ENCODE results near the gene TMEM119.

The TMEM119 gene

DNA sequence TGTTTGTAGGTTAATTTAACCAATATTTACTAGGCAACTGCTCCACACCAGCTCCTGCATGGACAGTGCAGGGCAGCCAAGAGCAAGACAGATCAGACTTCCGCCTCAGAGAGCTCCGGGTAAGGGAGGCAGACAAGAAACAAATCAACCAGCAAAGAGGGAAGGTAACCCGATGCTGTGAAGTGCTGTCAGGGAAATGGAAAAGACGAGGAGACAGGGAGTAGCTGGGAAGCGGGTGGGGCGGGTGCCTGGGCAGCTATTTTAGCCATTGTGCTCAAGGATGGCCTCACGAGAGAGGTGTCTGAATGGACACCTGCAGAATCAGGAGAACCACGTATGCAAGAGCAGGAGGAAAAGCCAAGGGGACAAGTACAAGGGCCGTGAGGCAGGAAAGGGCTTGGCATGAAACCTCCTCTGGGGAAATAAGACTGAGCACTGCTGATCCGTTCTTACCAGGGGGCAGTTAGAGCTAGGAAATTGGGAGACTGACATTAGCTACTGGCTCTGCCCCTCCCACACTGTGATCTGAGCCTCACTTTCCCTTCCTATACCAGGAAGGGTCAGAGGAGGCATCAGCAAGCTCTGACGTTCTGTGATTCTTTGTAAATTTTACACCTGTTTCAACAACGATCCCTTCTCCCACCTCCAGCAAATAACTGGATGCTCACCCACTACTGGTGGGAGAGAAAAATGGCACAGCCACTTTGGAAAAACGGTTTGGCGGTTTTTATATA is 6.5 kb upstream of the TMEM119 start:
- Histone ChIP-seq H3K9ac (ENCODE audit: low read depth, low read length) (no peak overlapping the region), H3K9me3 (ENCODE audit: control insufficient read depth, insufficient read depth, low read length) (no peaks in the 10 kb centered on the region), H3K27ac (ENCODE audit: low read depth, low read length) (no peak overlapping the region), H3K36me3 (ENCODE audit: control insufficient read depth, insufficient read depth, low read length) (no peaks in the 10 kb centered on the region), H3K27me3 (ENCODE audit: control insufficient read depth, insufficient read depth, low read length) (no peaks in the 10 kb centered on the region), H3K4me1 (ENCODE audit: control insufficient read depth, insufficient read depth, low read length) (no peaks in the 10 kb centered on the region), H3K4me3 (ENCODE audit: low read depth, low read length) (no peak overlapping the region)

GRCh38 chr12:108603743-108604142 is 5.9 kb upstream of the TMEM119 start:
- Histone ChIP-seq H3K9ac (ENCODE audit: low read depth, low read length) (no peak overlapping the region), H3K4me1 (ENCODE audit: control insufficient read depth, insufficient read depth, low read length) (no peaks in the 10 kb centered on the region), H3K27me3 (ENCODE audit: control insufficient read depth, insufficient read depth, low read length) (no peaks in the 10 kb centered on the region), H3K36me3 (ENCODE audit: control insufficient read depth, insufficient read depth, low read length) (no peaks in the 10 kb centered on the region), H3K9me3 (ENCODE audit: control insufficient read depth, insufficient read depth, low read length) (no peaks in the 10 kb centered on the region), H3K27ac (ENCODE audit: low read depth, low read length) (no peak overlapping the region), H3K4me3 (ENCODE audit: low read depth, low read length) (no peak overlapping the region)

DNA sequence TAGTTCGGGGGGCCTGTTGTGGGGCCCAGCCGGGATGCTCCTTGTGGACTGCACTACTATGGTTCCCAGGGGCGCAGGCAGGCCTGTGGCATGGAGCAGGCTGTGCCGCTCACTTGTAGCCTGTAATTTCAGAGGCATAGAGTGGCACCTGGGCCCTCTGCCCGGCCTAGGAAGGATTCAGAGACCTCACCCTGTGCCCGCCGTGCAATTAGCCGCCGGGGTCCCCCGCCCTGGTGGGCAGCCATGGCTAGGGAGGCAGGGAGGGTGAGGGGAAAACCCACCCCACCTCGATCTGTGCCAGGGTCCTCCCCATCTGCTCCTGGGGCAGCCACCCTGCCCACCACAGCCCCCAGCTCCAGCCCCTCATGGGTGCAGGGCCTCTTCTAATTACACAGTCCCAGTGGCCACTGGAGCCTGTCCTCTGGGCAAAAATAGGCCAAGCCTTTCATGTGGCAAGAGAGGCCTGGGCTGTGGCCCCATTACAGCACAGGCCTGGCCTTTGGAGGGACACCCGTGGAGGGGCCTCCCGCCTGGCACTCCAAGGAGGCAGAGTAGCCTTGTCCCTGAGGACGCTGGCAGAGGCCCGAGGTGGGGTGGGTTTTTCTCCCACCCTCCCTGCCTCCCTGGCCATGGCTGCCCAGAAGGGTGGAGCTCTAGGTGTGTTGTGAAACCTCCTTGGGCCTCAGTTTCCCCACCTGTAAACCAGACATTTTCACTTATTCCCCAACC is 5.3 kb upstream of the TMEM119 start:
- no peak overlapping the region for H3K27ac ChIP-seq (ENCODE audit: low read depth, low read length)
- H3K27me3 ChIP-seq (ENCODE audit: control insufficient read depth, insufficient read depth, low read length) = no peaks in the 10 kb centered on the region
- H3K9me3 ChIP-seq (ENCODE audit: control insufficient read depth, insufficient read depth, low read length) = no peaks in the 10 kb centered on the region
- no peaks in the 10 kb centered on the region for H3K36me3 ChIP-seq (ENCODE audit: control insufficient read depth, insufficient read depth, low read length)
- H3K9ac ChIP-seq (ENCODE audit: low read depth, low read length) = no peak overlapping the region
- no peaks in the 10 kb centered on the region for H3K4me1 ChIP-seq (ENCODE audit: control insufficient read depth, insufficient read depth, low read length)
- no peak overlapping the region for H3K4me3 ChIP-seq (ENCODE audit: low read depth, low read length)

- Histone ChIP-seq H3K4me3 (ENCODE audit: low read depth, low read length) (no peak overlapping the region), H3K27ac (ENCODE audit: low read depth, low read length) (no peak overlapping the region), H3K27me3 (ENCODE audit: control insufficient read depth, insufficient read depth, low read length) (no peaks in the 10 kb centered on the region), H3K9me3 (ENCODE audit: control insufficient read depth, insufficient read depth, low read length) (no peaks in the 10 kb centered on the region), H3K9ac (ENCODE audit: low read depth, low read length) (no peak overlapping the region), H3K36me3 (ENCODE audit: control insufficient read depth, insufficient read depth, low read length) (no peaks in the 10 kb centered on the region), H3K4me1 (ENCODE audit: control insufficient read depth, insufficient read depth, low read length) (no peaks in the 10 kb centered on the region)
These were observed 4.4 kb upstream of the TMEM119 start for GRCh38 chr12:108602209-108602705.

- Histone ChIP-seq H3K9ac (ENCODE audit: low read depth, low read length) (no peak overlapping the region), H3K9me3 (ENCODE audit: control insufficient read depth, insufficient read depth, low read length) (no peaks in the 10 kb centered on the region), H3K27ac (ENCODE audit: low read depth, low read length) (no peak overlapping the region), H3K36me3 (ENCODE audit: control insufficient read depth, insufficient read depth, low read length) (no peaks in the 10 kb centered on the region), H3K27me3 (ENCODE audit: control insufficient read depth, insufficient read depth, low read length) (no peaks in the 10 kb centered on the region), H3K4me1 (ENCODE audit: control insufficient read depth, insufficient read depth, low read length) (no peaks in the 10 kb centered on the region), H3K4me3 (ENCODE audit: low read depth, low read length) (no peak overlapping the region)
These were observed 2.8 kb upstream of the TMEM119 start for GRCh38 chr12:108600702-108601007.

- Histone ChIP-seq H3K9ac (ENCODE audit: low read depth, low read length) (no peak overlapping the region), H3K27me3 (ENCODE audit: control insufficient read depth, insufficient read depth, low read length) (no peaks in the 10 kb centered on the region), H3K36me3 (ENCODE audit: control insufficient read depth, insufficient read depth, low read length) (no peaks in the 10 kb centered on the region), H3K27ac (ENCODE audit: low read depth, low read length) (no peak overlapping the region), H3K4me1 (ENCODE audit: control insufficient read depth, insufficient read depth, low read length) (no peaks in the 10 kb centered on the region), H3K4me3 (ENCODE audit: low read depth, low read length) (no peak overlapping the region), H3K9me3 (ENCODE audit: control insufficient read depth, insufficient read depth, low read length) (no peaks in the 10 kb centered on the region)
These were observed 2.2 kb upstream of the TMEM119 start for GRCh38 chr12:108599948-108600701.

DNA sequence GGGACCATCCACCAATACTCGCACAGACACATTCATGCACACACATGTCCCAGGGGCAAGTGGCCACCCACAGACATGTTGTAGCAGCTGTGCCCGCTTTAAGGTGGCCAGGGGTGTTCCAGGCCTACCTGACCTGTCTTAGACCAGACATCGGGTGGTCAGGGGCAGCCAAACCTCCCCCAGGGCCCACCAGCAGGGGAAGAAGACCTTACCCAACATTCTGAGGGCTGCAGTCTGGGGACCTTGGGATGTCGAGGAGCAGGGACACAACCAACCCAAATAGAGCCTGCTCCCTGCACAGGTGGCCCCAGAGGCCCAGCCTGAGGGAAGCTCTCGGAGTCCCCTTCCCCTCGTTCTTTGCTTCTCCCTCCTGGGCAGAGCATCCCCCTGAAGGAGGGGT is 1.7 kb upstream of the TMEM119 start:
- Histone ChIP-seq H3K9me3 (ENCODE audit: control insufficient read depth, insufficient read depth, low read length) (no peaks in the 10 kb centered on the region), H3K9ac (ENCODE audit: low read depth, low read length) (no peak overlapping the region), H3K4me3 (ENCODE audit: low read depth, low read length) (no peak overlapping the region), H3K4me1 (ENCODE audit: control insufficient read depth, insufficient read depth, low read length) (no peaks in the 10 kb centered on the region), H3K36me3 (ENCODE audit: control insufficient read depth, insufficient read depth, low read length) (no peaks in the 10 kb centered on the region), H3K27me3 (ENCODE audit: control insufficient read depth, insufficient read depth, low read length) (no peaks in the 10 kb centered on the region), H3K27ac (ENCODE audit: low read depth, low read length) (no peak overlapping the region)

DNA sequence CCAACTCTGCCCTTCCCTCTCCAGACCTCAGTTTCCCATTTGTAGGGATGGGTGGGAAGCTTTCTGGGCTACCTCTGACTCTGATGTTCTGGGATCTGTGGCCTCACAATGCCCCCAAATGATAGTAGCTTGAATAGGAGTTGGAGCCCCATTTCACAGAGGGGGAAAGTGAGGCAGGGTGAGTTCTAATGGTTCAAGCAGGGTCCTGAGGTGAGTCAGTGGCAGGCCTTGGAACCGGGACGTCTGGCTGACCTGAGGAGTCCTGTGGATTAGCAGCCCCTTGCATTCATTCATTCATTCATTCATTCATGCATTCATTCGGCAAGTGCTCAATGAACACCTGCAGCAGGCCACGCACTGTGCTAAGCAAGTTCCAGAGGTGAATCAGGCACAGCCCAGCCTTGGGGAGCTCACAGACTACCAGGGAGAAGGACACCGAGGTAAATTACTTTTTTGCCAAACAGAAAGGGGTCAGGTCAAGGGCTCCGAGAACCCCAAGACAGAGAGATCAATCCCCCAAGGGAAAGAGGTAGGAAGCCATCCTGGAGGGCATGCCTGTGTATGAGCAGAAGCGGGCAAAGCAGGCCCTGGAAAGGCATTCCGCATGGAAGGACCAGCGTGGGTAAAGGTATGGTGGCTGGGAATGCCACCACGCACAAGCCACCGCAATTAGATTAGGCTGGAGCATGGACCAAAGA is 818 bp upstream of the TMEM119 start:
- H3K27ac ChIP-seq (ENCODE audit: low read depth, low read length) = no peak overlapping the region
- H3K9ac ChIP-seq (ENCODE audit: low read depth, low read length) = no peak overlapping the region
- no peaks in the 10 kb centered on the region for H3K27me3 ChIP-seq (ENCODE audit: control insufficient read depth, insufficient read depth, low read length)
- no peaks in the 10 kb centered on the region for H3K9me3 ChIP-seq (ENCODE audit: control insufficient read depth, insufficient read depth, low read length)
- H3K36me3 ChIP-seq (ENCODE audit: control insufficient read depth, insufficient read depth, low read length) = no peaks in the 10 kb centered on the region
- H3K4me1 ChIP-seq (ENCODE audit: control insufficient read depth, insufficient read depth, low read length) = no peaks in the 10 kb centered on the region
- H3K4me3 ChIP-seq (ENCODE audit: low read depth, low read length) = no peak overlapping the region

DNA sequence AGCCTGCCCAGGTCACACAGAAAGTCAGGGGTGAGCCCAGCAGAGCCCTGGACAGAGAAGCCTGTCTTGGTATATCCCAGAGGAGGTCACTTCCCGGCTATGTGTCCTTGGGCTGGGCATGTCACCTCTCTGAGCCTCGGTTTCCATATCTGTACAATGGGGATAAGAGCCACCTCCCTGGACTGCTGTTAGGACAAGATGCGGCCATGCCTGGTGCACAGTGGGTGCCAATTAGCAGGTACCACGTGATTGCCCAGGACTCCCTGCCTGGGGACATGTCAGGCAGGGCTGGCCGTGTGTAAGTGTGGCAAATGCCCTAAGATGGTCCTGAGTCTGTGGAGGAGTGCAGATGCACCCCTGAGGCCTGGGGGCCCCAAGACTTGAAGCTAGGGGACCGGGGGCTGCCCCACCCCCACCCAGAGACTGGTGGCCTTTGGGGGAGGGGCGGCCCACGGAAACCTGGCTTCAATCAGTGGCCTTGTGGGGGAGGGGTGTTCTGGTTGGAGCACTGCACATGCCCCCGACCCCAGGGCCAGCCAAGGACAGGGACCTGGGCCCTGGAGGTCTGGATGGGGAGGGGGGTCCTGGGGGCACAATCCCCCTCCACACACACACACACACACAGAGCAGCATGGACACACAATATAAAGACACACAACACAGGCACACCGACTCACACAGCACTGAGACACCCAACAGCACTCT is 878 bp downstream of the TMEM119 start:
- Histone ChIP-seq H3K9me3 (ENCODE audit: control insufficient read depth, insufficient read depth, low read length) (no peaks in the 10 kb centered on the region), H3K27ac (ENCODE audit: low read depth, low read length) (no peak overlapping the region), H3K4me1 (ENCODE audit: control insufficient read depth, insufficient read depth, low read length) (no peaks in the 10 kb centered on the region), H3K9ac (ENCODE audit: low read depth, low read length) (no peak overlapping the region), H3K36me3 (ENCODE audit: control insufficient read depth, insufficient read depth, low read length) (no peaks in the 10 kb centered on the region), H3K4me3 (ENCODE audit: low read depth, low read length) (no peak overlapping the region), H3K27me3 (ENCODE audit: control insufficient read depth, insufficient read depth, low read length) (no peaks in the 10 kb centered on the region)

All from HUES48 (cell line).